HepG2 (cell line): ENCODE measurements around the gene TMEM258. TPM values are rescaled to one million over a fixed set of nuclear protein-coding genes. Genes with fewer than 3 reads are reported as not detected.

Experiments
- ATAC-seq: fragments of 200-7000 bp; cut with Tn5 transposase; 3 replicates; pipeline ENCODE4 v1.9.1; 2020; ENCODE audit warnings: mild to moderate bottlenecking, moderate library complexity
- BruUV-seq: library from RNA; stranded (reverse); fragments of 400-500 nt; replicated peaks from 2 replicates; lab custom pipeline; 2021; lab: Mats Ljungman, UMichigan
- CTCF ChIA-PET: fragments of 300-600 bp; formaldehyde crosslinking; extraction: SDS; loops from one replicate; lab custom pipeline; 2021; ENCODE audit warnings: low total read pairs, inconsistent platforms, low intra/inter-chr PET ratio; lab: Yijun Ruan, JAX
- POLR2A ChIA-PET: fragments of 350-600 bp; sonication (Branson Sonifier 250); formaldehyde crosslinking; loops from one replicate; lab custom pipeline; 2020; ENCODE audit warnings: antibody characterized with exemption, inconsistent platforms; lab: Yijun Ruan, JAX
- DNase-seq: peaks from one replicate; pipeline ENCODE4 v3.0.0-alpha.2; 2015; ENCODE audit warnings: low spot score
- FAIRE-seq: peaks from 3 replicates; lab custom pipeline; 2011; peaks lifted over from hg19 to GRCh38; lab: Jason Lieb, UNC
- H2AFZ ChIP-seq: one replicate; pipeline ENCODE4 v1.6.1; 2011; ENCODE audit warnings: low read length, inconsistent platforms
- H3K27ac ChIP-seq: fragments of 300-600 bp; 3 replicates; pipeline ENCODE4 v1.8.0; 2011; ENCODE audit warnings: mixed run types, mild to moderate bottlenecking, mixed read lengths, low read length, inconsistent platforms; ENCODE audit not compliant: insufficient read depth; ENCODE audit errors: extremely low read length
- H3K27me3 ChIP-seq, 2 experiments: fragments of 200-600 bp in 1 of 2; 2 replicates in 1 of 2; 3 replicates in 1 of 2; pipeline versions ENCODE4 v1.6.0 to v1.8.0; 2011; ENCODE audit warnings: low read length in 2 of 2, mild to moderate bottlenecking in 2 of 2, moderate library complexity in 2 of 2, inconsistent platforms in 1 of 2; ENCODE audit not compliant: insufficient read depth in 2 of 2, control insufficient read depth in 1 of 2
- H3K36me3 ChIP-seq, 2 experiments: fragments of 200-600 bp in 1 of 2; replicated peaks in 1 of 2; 2 replicates in 1 of 2; 3 replicates in 1 of 2; pipeline versions ENCODE4 v1.5.1 to v1.8.0; 2011; ENCODE audit warnings: low read length in 2 of 2, inconsistent platforms in 1 of 2; ENCODE audit not compliant: insufficient read depth in 2 of 2, control insufficient read depth in 1 of 2
- H3K4me1 ChIP-seq: 2 replicates; pipeline ENCODE4 v1.5.1; 2012; ENCODE audit warnings: low read length, inconsistent platforms; ENCODE audit not compliant: insufficient read depth
- H3K4me2 ChIP-seq: 2 replicates; pipeline ENCODE4 v1.6.0; 2011; ENCODE audit warnings: low read depth, low read length, inconsistent platforms
- H3K4me3 ChIP-seq, 3 experiments: fragments of 200-600 bp in 1 of 3; sonication (generic), shearing (Covaris generic) in 1 of 3; replicated peaks in 1 of 3; 2 replicates each; pipeline ENCODE4 v1.5.1; 2011 to 2016; ENCODE audit warnings: low read length in 3 of 3, inconsistent platforms in 2 of 3, low read depth in 2 of 3, mild to moderate bottlenecking in 2 of 3, control low read depth in 1 of 3, mixed read lengths in 1 of 3; ENCODE audit not compliant: insufficient read depth in 1 of 3
- H3K79me2 ChIP-seq: one replicate; pipeline ENCODE4 v1.6.1; 2011; ENCODE audit warnings: low read length, inconsistent platforms; ENCODE audit not compliant: insufficient read depth
- H3K9ac ChIP-seq: 2 replicates; pipeline ENCODE4 v1.6.0; 2011; ENCODE audit warnings: mild to moderate bottlenecking, low read depth, low read length, inconsistent platforms; ENCODE audit not compliant: insufficient read depth
- H3K9me3 ChIP-seq: 2 replicates; pipeline ENCODE4 v1.5.1; 2012; ENCODE audit warnings: mild to moderate bottlenecking, low read length
- H4K20me1 ChIP-seq: 2 replicates; pipeline ENCODE4 v1.6.0; 2011; ENCODE audit warnings: inconsistent platforms, mild to moderate bottlenecking, low read length, moderate library complexity; ENCODE audit not compliant: insufficient read depth
- FOXK1 ChIP-seq: sonication (generic); formaldehyde crosslinking; IDR thresholded peaks from 2 replicates; pipeline ENCODE4 v1.4.0; 2020; ENCODE audit warnings: low read depth, missing genetic modification reagents, borderline replicate concordance
- HCFC1 ChIP-seq: fragments of 150-350 bp; IDR thresholded peaks from 2 replicates; pipeline ENCODE4 v1.6.1; 2014; ENCODE audit warnings: low read depth, low read length
- HDAC2 ChIP-seq: sonication (generic); formaldehyde crosslinking; IDR thresholded peaks from 2 replicates; pipeline ENCODE4 v1.4.0; 2020; ENCODE audit warnings: missing genetic modification reagents
- HMGXB3 ChIP-seq: sonication (generic); formaldehyde crosslinking; IDR thresholded peaks from 2 replicates; pipeline ENCODE4 v1.4.0; 2020; ENCODE audit warnings: missing genetic modification reagents, borderline replicate concordance
- KDM1A ChIP-seq: IDR thresholded peaks from 2 replicates; pipeline ENCODE4 v1.6.1; 2016; ENCODE audit warnings: missing compliant biosample characterization
- MED13 ChIP-seq: sonication (generic); formaldehyde crosslinking; IDR thresholded peaks from 2 replicates; pipeline ENCODE4 v1.5.0; 2020; ENCODE audit warnings: missing genetic modification reagents
- RCOR2 ChIP-seq: IDR thresholded peaks from 2 replicates; pipeline ENCODE4 v1.6.1; 2016; ENCODE audit warnings: missing biosample characterization, missing genetic modification reagents
- RFX1 ChIP-seq: fragments of 450-650 bp; IDR thresholded peaks from 2 replicates; pipeline ENCODE4 v1.6.1; 2017
- RNF2 ChIP-seq: fragments of 450-650 bp; conservative IDR thresholded peaks from 2 replicates; pipeline ENCODE4 v1.6.1; 2016; ENCODE audit warnings: low read depth
- SIX4 ChIP-seq: sonication (generic); formaldehyde crosslinking; IDR thresholded peaks from 2 replicates; pipeline ENCODE4 v1.4.0; 2020; ENCODE audit warnings: missing genetic modification reagents
- SYNCRIP ChIP-seq: fragments of 200-400 bp; formaldehyde crosslinking; IDR thresholded peaks from 2 replicates; pipeline ENCODE4 v1.6.1; 2018; ENCODE audit warnings: mild to moderate bottlenecking, low read depth, low read length; ENCODE audit not compliant: insufficient read depth
- ZBTB49 ChIP-seq: sonication (generic); formaldehyde crosslinking; IDR thresholded peaks from 2 replicates; pipeline ENCODE4 v1.4.0; 2020; ENCODE audit warnings: missing genetic modification reagents, borderline replicate concordance
- ZKSCAN1 ChIP-seq: fragments of 150-350 bp; IDR thresholded peaks from 2 replicates; pipeline ENCODE4 v1.6.1; 2014; ENCODE audit warnings: low read length
- ZKSCAN5 ChIP-seq: sonication (generic); formaldehyde crosslinking; IDR thresholded peaks from 2 replicates; pipeline ENCODE4 v1.5.1; 2020; ENCODE audit warnings: mild to moderate bottlenecking, missing genetic modification reagents
- ZNF12 ChIP-seq: sonication (generic); formaldehyde crosslinking; IDR thresholded peaks from 2 replicates; pipeline ENCODE4 v1.5.0; 2020; ENCODE audit warnings: missing genetic modification reagents
- ZNF652 ChIP-seq: IDR thresholded peaks from 2 replicates; pipeline ENCODE4 v1.6.1; 2016; ENCODE audit warnings: low read depth, borderline replicate concordance
- WGBS: methylation state at CpG from one replicate; pipeline ENCODE4 v1.1.6; 2017; ENCODE audit warnings: low lambda C conversion rate; 5-methylcytosine and 5-hydroxymethylcytosine counted together
- in situ Hi-C: cut with HindIII; loops from 2 replicates; pipeline ENCODE4 v1.10.0; 2017; ENCODE audit warnings: low pct_unique_long_range_greater_than_20kb; ENCODE audit not compliant: extremely low pct_ligation_motif_present
- intact Hi-C: fragments of 100-400 bp; cut with micrococcal nuclease; formaldehyde crosslinking; loops from one replicate; pipeline ENCODE4 v1.10.0; 2022; ENCODE audit not compliant: unreplicated experiment
- polyA plus RNA-seq, 8 experiments: library from polyadenylated mRNA; depleted of rRNA in 3 of 8; stranded (reverse) in 7 of 8; unstranded in 1 of 8; fragments of >200 nt; fragmentation: Illumina TruSeq in 4 of 8; extraction: Trizol in 4 of 8; gene quantifications; 2 replicates each; pipeline versions ENCODE4 v1.2.1 to v1.2.3, GENCODE V29; 2011 to 2016; ENCODE audit warnings: low read depth in 4 of 8, missing spikeins in 1 of 8, mixed read lengths in 1 of 8; ENCODE audit not compliant: insufficient read depth in 1 of 8
- total RNA-seq, 5 experiments: library from RNA; depleted of rRNA; stranded (reverse); fragments of >200 nt; fragmentation: Illumina TruSeq; extraction: Trizol; gene quantifications; 2 replicates each; pipeline ENCODE4 v1.2.3, GENCODE V29; 2016; ENCODE audit warnings: low read depth in 1 of 5
- TF ChIP-seq, protein P1 (sequence below): IDR thresholded peaks from 2 replicates; pipeline ENCODE4 v1.6.1; 2016; ENCODE audit warnings: mild to moderate bottlenecking, missing biosample characterization, missing genetic modification reagents

The TMEM258 gene
- total and polyA plus RNA-seq, 2 of the 13 experiments (the other 11 are each of a cell fraction or from before 2014, with no cell fraction given), result 175 to 424 TPM

DNA sequence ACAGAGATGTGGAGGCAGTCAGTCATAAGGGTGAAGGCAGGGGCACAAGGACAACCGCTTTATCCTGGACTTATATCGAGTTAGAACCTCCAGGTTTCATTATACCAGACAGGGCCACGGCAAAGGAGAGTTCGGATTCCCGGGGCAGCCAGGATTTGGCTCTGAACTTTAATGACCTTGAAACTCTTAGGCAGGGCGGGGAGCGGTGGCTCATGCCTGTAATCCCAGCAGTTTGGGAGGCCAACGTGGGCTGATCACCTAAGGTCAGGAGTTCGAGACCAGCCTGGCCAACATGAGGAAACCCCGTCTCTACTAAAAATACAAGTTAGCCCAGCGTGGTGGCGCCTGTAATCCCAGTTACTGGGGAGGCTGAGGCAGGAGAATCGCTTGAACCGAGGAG is 41.0 kb downstream of the TMEM258 start (continued):
- TF ChIP-seq, protein P1, sequence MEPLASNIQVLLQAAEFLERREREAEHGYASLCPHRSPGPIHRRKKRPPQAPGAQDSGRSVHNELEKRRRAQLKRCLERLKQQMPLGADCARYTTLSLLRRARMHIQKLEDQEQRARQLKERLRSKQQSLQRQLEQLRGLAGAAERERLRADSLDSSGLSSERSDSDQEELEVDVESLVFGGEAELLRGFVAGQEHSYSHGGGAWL (CRISPR knock-in tag), result no peak
- TF ChIP-seq RNF2, result no peak

DNA sequence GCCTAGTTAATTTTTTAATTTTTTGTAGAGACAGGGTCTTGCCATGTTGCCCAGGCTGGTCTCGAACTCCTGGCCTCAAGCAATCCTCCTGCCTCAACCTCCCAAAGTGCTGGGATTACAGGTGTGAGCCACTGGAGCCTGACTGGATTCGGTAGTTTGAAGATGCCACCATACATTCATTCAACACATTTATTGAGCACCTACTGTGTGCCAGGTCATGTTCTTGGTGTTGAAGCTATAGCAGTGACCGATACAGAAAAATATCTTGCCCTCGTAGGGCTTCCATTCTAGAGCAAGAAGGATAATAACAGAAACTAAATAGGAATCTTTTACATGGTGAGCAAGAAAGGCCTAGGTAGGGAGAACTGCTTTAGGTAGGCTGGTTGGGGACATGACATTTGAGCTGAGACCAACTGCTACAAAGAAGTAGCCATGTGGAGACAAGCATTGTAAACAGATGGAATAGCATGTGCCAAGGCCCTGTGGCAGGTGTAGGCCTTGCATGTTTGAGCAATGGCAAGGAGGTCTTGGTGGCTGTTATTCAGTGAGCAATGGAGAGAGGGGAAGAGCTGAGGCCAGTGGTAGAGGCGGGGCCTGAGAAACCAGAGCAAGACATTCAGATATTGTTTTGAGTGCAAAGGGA is 41.6 kb downstream of the TMEM258 start:
- H3K4me2 ChIP-seq, result peak overlapping the region; percentile 94
- H3K27ac ChIP-seq, result no peak overlapping the region
- H3K79me2 ChIP-seq, result peaks cover 33% of the 10 kb centered on the region
- H3K27me3 ChIP-seq, result no peaks in the 10 kb centered on the region
- ATAC-seq (no peak), DNase-seq (no peak), FAIRE-seq (no peak)
- H3K36me3 ChIP-seq, result no peaks in the 10 kb centered on the region
- BruUV-seq, result no TSS peak
- peaks cover 80% of the 10 kb centered on the region for H3K4me1 ChIP-seq
- ChIA-PET POLR2A (interaction anchor here (1.0 to 6.2 kb wide), 6 partner anchors 17 to 84 kb away, joined by 3 to 43 read pairs (median 11); partner anchors contain the start of genes FEN1 and TMEM258), CTCF (interaction anchor here (3.5 to 5.4 kb wide), 3 partner anchors 19 to 37 kb away, joined by 18 to 51 read pairs (median 47); no protein-coding TSS in a partner anchor)
- intact Hi-C loops, result no loop called here
- H3K9me3 ChIP-seq, result no peaks in the 10 kb centered on the region
- H4K20me1 ChIP-seq, result no peaks in the 10 kb centered on the region
- H3K4me3 ChIP-seq, result 0 out of 6 replicates have a peak overlapping the region, but pooled peaks of 1 of the 3 experiments have one; percentile 68
- H2AFZ ChIP-seq, result no peak overlapping the region
- H3K9ac ChIP-seq, result no peak overlapping the region
- WGBS, result 79% methylated on average over 5 of the region's 5 CpGs
- in situ Hi-C loops, result no loop called here
- TF ChIP-seq ZKSCAN1, result peak; percentile 57
- TF ChIP-seq SIX4 (CRISPR knock-in tag), result no peak
- no peak for TF ChIP-seq ZNF652 (CRISPR knock-in tag)
- TF ChIP-seq MED13, result no peak
- TF ChIP-seq SYNCRIP, result no peak
- no peak for TF ChIP-seq ZBTB49 (CRISPR knock-in tag)
- peak; percentile 94 for TF ChIP-seq KDM1A (CRISPR knock-in tag)
- no peak for TF ChIP-seq HCFC1
- TF ChIP-seq ZKSCAN5 (CRISPR knock-in tag), result no peak
- peak; percentile 56 for TF ChIP-seq HDAC2 (CRISPR knock-in tag)
- 0 out of 2 replicates have a peak, but pooled peaks have one; percentile 7 for TF ChIP-seq FOXK1 (CRISPR knock-in tag)
- no peak for TF ChIP-seq ZNF12 (CRISPR knock-in tag)
- TF ChIP-seq RCOR2 (CRISPR knock-in tag), result peak; percentile 56
- TF ChIP-seq RFX1, result no peak
- TF ChIP-seq HMGXB3, result no peak
